Hematopoietic multipotent progenitor cell treated with erythropoietin and hydrocortisone succinate and interleukin-3 and kit ligand, for 17 days (in vitro differentiated cells): ENCODE results near the gene TSSC4.

ENCODE experiments used
- DNase-seq: peaks from one replicate; pipeline ENCODE4 v3.0.0-alpha.2; 2015; ENCODE audit warnings: low spot score

The TSSC4 gene

GRCh38 chr11:2433106-2433925 is 32.8 kb downstream of the TSSC4 start:
- DNase-seq: no peak

- DNase-seq: no peak
Observed at GRCh38 chr11:2434008-2434407, 33.5 kb downstream of the TSSC4 start.

DNA sequence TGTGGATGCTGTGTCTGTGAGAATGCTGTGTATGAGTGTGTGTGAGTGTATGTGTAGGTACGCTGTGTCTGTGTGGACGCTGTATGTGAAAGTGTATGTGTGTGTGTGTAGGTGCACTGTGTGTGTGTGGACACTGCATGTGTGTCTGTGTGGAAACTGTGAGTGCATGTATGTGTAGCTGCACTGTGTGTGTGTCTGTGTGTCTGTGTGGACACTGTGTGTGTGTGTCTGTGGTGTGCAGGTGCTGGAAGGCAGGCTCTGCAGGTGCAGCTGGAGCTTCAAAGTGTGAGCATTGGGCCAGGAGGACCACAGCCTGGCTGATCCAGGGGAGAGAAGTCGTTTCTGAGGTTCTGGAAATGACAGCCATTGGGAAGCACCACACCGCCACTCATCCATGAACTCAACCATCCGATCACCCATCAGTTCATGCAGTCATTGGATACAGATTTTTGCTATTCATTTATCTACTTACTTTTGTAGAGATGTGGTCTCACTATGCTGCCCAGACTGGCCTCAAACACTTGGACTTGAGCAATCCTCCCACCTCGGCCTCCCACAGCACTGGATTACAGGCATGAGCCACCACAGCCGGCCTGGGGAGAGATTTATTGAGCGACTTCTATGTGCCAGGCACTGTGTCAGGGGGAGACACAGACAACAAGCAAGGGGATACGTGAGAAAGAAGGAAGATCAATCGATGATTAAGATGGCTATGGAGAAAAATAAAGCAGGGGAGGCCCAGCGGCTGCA is 34.1 kb downstream of the TSSC4 start:
- no peak for DNase-seq

DNA sequence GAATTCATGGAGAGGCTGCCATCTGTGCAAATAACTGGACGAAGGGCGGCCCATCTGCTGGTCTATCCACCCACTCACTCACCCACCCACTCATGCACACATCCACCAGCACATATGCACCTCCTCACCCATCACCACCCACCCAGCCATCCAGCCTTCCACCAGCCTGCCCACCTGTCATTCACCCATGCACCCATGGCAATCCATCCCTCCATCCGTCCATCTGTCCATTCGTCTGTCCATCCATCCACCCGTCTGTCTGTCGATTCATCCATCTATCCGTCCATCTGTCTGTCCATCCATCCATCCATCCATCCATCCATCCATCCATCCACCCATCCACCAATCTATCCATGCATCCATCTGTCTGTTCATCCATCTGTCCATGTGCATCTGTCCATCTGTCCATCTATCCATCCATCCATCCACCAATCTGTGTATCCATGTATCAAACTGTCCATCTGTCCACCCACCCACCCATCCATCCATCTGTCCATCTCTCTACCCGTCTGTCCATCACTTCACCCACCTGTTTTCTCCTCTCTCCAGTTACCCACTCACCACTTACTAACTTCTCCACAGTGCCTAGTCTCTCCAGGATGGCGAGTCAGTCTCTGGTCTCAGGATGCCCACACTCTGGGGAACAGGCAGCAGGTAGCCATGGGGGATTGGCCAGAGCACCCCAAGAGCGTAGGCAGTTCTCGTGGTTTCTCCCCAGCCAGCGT is 34.9 kb downstream of the TSSC4 start:
- DNase-seq: no peak

GRCh38 chr11:2436013-2436520 is 35.5 kb downstream of the TSSC4 start:
- no peak for DNase-seq

GRCh38 chr11:2436521-2437031 is 36.0 kb downstream of the TSSC4 start:
- no peak for DNase-seq

- DNase-seq: no peak
Observed at GRCh38 chr11:2437516-2437915, 37.0 kb downstream of the TSSC4 start.

DNA sequence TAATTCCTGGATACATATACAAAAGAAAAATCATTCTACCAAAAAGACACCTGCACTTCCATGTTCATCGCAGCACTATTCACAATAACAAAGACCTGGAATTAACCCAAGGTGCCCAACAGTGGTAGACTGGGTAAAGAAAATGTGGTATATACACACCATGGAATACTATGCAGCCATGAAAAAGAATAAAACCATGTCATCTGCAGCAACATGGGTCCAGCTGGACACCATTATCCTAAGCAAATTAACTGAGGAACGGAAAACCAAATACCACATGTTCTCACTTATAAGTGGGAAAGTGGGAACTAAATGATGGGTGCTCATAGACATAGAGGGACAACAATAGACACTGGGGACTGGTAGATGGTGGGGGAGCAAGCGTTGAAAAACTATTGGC is 39.3 kb downstream of the TSSC4 start:
- DNase-seq: no peak

- DNase-seq: no peak
Observed at GRCh38 chr11:2440646-2441045, 40.1 kb downstream of the TSSC4 start.

- DNase-seq: no peak
Observed at GRCh38 chr11:2441171-2441570, 40.6 kb downstream of the TSSC4 start.

DNA sequence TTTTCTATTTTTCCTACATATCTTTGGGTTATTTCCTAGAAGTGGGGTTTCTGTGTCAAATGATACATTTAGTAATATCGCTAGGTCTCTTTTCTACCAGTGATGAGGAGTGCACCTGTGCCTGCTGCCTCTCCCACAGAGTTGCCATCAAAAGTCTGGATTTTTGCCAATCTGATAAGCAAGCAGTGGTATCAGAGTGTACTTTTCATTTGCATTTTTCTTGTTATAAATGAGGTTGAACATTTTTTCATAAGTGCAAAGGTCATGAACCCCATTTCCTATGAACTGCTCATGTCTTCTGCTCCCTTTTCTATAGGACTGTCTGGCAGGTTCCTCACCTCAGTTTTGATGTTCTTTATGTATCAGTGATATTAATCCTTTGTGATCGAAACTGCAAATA is 42.0 kb downstream of the TSSC4 start:
- DNase-seq: no peak

GRCh38 chr11:2443406-2443805 is 42.9 kb downstream of the TSSC4 start:
- no peak for DNase-seq

DNA sequence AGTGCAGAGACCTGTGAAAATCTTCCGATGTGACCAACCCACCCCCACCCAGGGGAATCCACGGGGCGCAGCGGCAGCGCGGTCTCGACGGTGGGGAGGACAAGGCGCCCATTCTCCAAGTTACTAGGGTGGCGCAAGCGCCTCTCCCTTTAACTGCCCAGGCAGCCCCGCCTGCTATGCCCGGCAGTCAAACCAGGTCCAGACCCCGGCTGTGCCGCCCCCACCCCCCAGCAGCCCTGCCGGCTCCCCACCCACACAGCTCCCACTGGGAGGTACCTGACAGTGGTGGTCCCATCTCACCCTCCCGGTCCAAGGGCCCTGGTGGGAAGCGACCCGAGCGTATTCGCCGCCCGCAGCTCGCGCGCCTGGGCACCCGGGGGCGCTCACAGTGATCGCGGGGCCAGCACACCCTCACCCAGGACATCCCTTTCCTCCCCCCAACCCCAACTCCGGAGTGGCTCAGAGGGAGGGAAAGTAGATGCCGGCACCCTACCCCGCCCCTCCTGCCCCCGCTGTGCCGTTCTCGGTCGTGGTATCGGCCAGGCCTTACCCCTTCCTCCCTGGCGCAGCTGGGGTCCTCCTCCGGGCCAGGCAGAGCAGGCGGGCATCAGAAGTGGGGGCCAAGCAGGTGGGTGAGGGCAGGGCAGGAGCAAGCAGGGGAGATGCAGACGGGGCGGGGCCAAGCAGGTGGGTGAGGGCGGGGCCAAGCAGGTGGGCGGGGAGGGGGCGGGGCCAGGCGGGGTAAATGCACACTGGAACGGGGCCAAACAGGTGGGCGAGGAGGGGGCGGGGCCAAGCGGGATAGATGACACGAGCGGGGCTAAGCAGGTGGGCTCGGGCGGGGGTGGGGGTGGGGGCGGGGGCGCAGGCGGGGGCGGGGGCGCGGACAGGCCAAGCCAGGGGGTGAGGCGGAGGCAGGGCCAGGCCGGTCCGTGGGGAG is 43.6 kb downstream of the TSSC4 start, which contains the start of gene TRPM5:
TRPM5 (minus strand) TSS at position 634 of the 940 bp plus-strand sequence. CDS start 21,478 bp downstream, outside the sequence.
- peak; percentile 8 for DNase-seq

DNA sequence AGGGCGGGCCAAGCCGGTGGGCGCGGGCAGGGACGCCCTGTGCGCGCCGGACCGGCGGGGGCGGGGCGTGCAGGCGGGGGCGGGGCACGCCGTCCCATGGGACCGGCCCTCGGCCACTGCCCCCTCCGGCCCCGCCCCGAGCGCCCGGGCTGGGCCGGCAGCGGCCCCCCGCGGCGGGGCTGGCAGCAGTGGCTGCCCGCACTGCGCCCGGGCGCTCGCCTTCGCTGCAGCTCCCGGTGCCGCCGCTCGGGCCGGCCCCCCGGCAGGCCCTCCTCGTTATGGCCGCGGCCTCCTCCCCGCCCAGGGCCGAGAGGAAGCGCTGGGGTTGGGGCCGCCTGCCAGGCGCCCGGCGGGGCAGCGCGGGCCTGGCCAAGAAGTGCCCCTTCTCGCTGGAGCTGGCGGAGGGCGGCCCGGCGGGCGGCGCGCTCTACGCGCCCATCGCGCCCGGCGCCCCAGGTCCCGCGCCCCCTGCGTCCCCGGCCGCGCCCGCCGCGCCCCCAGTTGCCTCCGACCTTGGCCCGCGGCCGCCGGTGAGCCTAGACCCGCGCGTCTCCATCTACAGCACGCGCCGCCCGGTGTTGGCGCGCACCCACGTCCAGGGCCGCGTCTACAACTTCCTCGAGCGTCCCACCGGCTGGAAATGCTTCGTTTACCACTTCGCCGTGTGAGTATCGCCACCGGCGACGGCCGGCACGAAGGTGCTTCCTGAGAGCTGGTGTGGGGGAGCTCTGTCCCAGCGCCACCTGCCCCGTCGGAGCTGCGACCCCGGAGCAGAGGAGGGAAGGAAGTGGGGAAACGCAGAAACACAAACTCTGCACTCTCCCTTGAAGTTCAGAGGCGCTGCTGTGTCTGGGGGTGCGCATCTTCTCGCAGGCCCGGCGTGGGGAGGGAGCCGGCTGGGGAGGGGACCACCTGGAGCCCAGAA is 44.5 kb downstream of the TSSC4 start, which contains the start of gene KCNQ1:
KCNQ1 (plus strand) TSS at position 188 of the 925 bp plus-strand sequence; CDS start at position 279, 91 bp downstream.
- DNase-seq: no peak

DNA sequence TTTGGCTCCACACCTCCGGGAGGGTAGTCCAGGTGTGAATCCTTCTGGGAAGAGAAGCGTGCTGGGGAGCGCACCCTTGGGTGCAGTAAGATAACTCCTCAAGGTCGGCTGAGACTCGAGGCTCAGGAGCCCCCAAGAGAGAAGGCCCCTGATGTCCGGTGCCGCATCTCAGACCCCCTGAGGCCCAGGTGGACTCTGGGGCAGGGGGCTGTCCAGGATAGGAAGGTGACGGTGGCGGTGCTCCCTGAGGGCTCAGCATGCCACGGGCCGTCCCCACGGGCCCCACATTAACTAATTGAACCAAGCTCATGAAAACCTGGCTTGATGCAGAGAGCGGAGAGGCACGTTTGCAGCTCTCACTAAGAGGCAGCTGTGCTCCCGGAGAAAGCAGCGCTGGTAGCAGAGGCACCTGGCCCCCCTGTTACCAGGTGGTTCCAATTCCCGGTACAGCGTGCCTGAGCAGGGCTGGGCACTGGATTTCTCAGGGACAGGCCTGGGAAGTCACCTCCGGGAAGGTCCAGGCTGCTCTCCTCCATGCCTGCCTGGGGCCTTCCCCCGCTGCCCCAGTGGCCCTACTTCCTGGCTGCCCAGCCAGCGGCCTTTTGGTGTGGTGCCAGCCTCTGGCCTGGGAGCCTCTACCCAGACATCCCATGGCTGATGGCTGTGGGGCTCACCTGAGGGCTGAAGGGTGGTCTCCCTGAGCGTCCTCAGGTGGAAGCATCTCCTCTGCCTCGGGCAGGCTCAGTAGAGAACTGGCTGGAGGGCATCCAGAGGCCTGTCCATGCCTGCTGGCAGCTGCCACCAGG is 45.4 kb downstream of the TSSC4 start:
- DNase-seq: no peak

DNA sequence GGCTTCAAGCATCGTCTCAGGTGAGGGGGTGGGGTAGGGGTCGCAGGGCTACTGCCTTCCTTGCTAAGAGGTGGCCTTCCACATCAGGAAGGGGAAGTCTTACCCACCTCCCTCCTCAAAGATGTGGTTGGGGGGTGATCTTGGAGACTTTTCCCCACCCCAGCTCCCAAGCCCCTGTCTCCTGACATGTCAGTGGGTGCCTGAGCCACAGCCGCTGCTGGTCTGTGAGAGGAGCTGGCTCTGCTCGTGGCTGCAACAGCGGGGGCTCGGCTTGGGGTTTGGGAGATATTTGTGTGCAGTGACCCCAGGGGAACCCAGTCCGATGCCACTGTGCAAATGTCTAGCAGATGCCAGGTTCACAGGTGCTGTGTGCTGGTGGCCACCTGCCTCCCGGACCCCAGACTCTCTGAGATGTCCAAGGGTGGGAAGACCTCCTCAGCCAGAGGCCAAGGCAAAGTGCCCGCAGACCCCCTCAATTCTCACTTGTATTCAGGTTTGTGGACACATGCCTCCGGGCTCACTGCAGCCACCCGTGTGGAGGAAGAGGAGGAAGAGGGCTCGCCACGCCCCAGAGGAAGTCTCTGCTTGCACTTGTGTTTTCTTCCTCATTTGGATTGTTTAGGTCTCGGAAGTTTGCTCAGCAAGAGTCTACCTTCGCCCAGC is 46.2 kb downstream of the TSSC4 start:
- no peak for DNase-seq

DNA sequence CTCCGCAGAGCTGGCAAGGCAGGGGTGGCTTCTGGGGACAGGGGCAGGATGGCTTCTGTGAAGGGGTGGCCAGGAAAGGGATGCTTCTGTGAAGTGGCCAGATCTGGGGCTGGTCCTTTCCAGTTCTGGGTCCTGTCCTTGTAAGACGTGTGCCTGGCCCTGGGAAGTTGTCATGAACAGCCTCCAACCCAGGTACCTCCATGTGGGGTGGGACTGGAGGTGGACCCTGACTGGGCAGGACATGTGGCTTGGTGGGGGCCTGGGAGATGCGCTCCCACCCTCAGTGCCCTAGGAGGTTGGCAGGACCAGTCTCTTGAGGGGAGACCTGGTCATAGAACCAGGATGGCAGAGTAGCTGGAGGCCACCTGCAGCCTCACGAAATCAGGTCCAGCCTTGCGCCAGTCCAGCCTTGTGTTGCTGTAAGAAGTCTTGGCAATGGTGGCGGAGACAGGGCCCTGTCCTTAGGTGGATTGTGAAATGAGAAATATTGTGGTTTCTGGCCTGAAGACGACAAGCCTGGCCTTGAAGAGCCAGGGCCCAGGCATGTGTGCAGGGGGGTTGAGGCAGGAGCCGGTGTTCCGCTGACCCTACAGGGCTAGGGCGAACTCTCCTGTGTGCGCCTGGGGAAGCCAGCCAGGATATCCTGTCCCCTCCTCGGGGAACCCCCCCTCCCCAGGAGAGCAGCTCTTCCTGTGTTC is 46.9 kb downstream of the TSSC4 start:
- DNase-seq: no peak
